Measurements from ENCODE around the gene GRIN1.

The GRIN1 gene

DNA sequence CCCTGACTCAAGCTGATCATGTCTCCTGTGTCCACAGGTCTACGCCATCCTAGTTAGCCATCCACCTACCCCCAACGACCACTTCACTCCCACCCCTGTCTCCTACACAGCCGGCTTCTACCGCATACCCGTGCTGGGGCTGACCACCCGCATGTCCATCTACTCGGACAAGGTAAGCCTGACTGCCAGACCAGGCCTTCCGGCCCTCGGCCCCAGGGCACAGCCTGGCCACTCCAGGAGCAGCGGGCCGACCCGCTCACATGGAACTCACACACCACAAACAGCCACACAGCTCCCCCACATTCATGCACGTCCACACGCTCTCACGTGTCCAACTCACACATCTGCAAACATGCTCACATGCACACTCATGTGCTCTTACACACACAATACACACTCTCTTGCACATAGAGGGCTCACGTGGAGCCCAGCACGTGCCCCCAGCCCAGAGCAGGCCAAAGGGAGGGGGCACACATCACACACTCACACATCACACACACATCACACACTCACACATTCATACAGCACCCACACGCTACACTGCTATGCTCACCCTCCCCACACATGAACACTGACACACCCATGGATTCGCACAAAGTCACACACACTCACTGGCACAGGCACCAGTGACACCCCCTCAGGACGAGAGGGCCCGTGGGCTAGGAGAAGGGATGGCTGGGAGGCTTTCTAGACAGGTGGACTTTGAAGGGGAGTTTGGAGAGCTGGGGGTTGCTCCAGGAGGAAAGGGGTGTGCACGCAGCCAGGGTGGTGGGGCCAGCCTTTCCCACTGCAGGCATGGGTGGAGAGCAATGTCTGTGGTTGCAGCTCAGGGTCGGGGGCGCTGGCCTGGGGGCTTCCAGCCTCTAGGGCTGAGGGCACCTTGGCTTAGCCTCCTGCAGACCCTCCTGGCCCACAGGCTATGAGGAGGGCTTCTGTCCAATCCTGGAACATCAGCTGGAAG lies 3.3 kb downstream of the GRIN1 start:
- no peak overlapping the region for H3K4me3 ChIP-seq (ENCODE audit: low read depth, low read length)
- H3K4me1 ChIP-seq = no peaks in the 10 kb centered on the region
- H3K9me3 ChIP-seq = no peaks in the 10 kb centered on the region
- TF ChIP-seq, protein P1, sequence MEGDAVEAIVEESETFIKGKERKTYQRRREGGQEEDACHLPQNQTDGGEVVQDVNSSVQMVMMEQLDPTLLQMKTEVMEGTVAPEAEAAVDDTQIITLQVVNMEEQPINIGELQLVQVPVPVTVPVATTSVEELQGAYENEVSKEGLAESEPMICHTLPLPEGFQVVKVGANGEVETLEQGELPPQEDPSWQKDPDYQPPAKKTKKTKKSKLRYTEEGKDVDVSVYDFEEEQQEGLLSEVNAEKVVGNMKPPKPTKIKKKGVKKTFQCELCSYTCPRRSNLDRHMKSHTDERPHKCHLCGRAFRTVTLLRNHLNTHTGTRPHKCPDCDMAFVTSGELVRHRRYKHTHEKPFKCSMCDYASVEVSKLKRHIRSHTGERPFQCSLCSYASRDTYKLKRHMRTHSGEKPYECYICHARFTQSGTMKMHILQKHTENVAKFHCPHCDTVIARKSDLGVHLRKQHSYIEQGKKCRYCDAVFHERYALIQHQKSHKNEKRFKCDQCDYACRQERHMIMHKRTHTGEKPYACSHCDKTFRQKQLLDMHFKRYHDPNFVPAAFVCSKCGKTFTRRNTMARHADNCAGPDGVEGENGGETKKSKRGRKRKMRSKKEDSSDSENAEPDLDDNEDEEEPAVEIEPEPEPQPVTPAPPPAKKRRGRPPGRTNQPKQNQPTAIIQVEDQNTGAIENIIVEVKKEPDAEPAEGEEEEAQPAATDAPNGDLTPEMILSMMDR (IDR thresholded peaks at IDR 0.05; ENCODE audit: low read depth, low read length) = no peak
- no peaks in the 10 kb centered on the region for H3K36me3 ChIP-seq
- H3K27me3 ChIP-seq = peaks cover 25% of the 10 kb centered on the region
- no peak for DNase-seq

DNA sequence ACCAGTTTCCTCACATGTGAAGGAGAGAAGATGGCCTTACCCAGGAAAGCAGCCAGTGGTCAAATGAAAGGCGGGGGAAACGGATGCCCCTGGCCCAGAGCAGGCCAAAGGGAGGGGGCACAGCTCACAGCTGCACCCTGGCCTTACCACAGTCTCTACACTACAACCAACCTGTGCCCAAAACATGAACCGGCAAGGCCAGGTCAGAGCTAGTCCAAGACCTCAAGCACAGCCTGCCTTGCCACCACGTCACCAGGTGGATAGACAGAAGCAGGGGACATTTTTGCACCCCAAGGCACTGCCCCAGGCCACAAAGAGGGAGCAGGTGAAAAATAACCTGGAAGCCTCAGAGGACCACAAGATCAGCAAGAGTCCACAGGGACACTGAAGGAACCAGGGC lies 4.5 kb downstream of the GRIN1 start:
- no peak for DNase-seq
- Histone ChIP-seq H3K27me3 (peaks cover 21% of the 10 kb centered on the region), H3K36me3 (no peaks in the 10 kb centered on the region), H3K9me3 (no peaks in the 10 kb centered on the region), H3K4me1 (no peaks in the 10 kb centered on the region), H3K4me3 (ENCODE audit: low read depth, low read length) (no peak overlapping the region)
- TF ChIP-seq, protein P1 (IDR thresholded peaks at IDR 0.05; ENCODE audit: low read depth, low read length) = no peak

DNA sequence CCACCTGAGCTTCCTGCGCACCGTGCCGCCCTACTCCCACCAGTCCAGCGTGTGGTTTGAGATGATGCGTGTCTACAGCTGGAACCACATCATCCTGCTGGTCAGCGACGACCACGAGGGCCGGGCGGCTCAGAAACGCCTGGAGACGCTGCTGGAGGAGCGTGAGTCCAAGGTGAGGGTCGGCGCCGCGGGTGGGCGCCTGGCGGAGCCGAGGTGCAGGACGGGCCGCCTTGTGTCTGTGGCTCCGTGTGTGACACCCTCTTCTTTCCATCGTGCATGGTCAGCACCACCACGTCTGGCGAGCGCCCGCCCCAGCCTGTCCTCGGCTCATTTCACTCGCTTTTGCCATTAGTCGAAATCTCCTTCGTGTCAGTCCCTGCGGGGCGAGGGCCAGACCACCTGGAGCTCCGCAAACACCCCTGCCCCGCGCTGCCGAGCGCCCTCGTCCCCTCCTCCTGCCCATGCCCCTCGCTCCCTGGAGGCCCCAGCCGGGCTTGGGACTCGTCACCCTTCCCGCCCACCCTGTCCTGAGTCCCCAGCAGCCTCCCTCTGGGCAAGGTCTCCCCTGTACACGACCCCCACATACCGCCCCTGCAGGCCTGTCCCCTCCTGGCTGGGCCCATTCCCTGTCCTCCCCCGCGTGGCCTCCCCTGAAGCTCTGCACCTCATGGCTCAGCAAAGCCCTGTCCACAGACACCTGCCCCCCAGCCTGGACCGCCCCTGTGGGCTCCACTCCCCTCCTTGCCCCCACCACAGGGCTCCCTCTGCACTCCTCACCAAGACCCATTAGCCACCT lies 7.0 kb downstream of the GRIN1 start:
- DNase-seq = peak; percentile 11
- Histone ChIP-seq H3K4me1 (peaks cover 6% of the 10 kb centered on the region), H3K4me3 (ENCODE audit: low read depth, low read length) (no peak overlapping the region), H3K27me3 (no peaks in the 10 kb centered on the region), H3K36me3 (no peaks in the 10 kb centered on the region), H3K9me3 (no peaks in the 10 kb centered on the region)
- TF ChIP-seq, protein P1 (IDR thresholded peaks at IDR 0.05; ENCODE audit: low read depth, low read length) = no peak

DNA sequence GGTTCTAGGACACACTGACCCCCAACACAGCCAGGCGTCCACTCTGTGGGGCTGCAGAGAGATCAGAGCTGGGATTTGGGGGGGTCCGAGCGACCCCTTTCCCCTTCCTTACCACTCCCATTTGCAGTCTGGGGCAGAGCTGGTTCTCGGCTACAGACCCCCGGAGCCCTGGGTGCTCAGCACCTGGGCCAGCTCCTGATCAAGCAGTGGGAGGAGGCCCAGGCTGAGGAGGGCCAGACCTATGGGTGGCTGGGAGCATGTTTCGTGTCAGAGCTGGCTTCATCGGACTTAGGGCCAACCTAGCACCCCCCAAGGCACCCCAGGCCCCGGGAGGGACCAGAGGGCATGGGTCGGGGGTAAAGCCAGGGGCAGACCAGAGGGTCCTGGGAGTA lies 7.6 kb downstream of the GRIN1 start:
- DNase-seq = peak; percentile 6
- H3K36me3 ChIP-seq = no peaks in the 10 kb centered on the region
- no peaks in the 10 kb centered on the region for H3K9me3 ChIP-seq
- peaks cover 8% of the 10 kb centered on the region for H3K4me1 ChIP-seq
- TF ChIP-seq, protein P1 (IDR thresholded peaks at IDR 0.05; ENCODE audit: low read depth, low read length) = no peak
- H3K27me3 ChIP-seq = no peaks in the 10 kb centered on the region
- H3K4me3 ChIP-seq (ENCODE audit: low read depth, low read length) = no peak overlapping the region

DNA sequence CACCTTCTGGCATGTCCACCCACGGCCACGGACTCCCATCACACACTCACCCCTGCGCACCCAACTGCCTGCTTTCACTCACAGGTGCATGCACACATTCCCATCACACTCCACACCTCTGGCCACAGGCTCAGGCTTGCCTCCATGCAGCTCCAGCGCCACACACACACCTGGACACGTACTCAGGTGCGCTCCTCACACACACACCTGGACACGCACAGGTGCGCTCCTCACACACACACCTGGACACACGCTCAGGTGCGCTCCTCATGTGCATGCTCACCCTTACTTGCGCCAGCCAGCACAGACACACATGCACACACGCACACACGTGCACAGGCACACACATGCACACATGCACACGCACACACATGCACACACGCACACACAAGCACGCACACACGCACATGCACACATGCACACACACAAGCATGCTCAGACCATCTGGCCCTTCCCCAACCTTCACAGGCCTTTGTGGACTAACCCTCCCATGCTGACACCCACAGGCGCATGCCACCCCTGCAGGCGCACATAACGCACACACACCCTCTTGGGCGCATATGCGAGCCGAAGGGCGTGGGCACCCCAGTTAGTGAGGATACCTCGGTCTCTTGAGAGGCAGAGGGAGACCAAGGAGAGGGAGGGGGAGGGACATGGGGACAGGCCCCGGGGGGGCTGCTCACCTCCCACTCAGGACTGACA lies 8.3 kb downstream of the GRIN1 start:
- peaks cover 9% of the 10 kb centered on the region for H3K4me1 ChIP-seq
- no peaks in the 10 kb centered on the region for H3K36me3 ChIP-seq
- peak; percentile 10 for DNase-seq
- TF ChIP-seq, protein P1 (IDR thresholded peaks at IDR 0.05; ENCODE audit: low read depth, low read length) = no peak
- no peak overlapping the region for H3K4me3 ChIP-seq (ENCODE audit: low read depth, low read length)
- no peaks in the 10 kb centered on the region for H3K9me3 ChIP-seq
- no peaks in the 10 kb centered on the region for H3K27me3 ChIP-seq

All from BE2C (cell line).